ENCODE results near the gene PTPRG. TPM values are rescaled to one million over a fixed set of nuclear protein-coding genes. Genes with fewer than 3 reads are reported as not detected.

The PTPRG gene
- total and polyA plus RNA-seq, 2 donors (not counting 3 experiments of a cell fraction or from before 2014, with no cell fraction given), result 8.9 to 39.1 TPM

DNA sequence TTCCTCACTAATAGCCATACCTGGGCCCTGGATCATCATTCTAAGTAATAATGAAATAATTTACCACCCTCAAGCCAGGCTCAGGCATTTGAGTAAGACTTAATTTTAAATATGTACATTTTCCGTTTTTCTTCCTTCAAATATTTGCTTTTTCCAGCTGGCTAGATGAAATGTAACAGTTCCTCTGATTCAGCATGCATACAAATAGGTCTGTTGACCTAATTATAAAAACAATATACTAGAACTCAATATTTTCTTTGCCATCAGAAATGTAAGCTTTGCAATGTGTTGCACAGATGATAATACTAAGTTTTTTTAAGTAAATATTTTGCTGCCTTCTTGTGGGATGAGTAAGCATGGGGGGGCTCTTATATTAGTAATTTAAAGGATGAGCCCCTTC is 720.4 kb downstream of the PTPRG start:
- Histone ChIP-seq H3K9ac (replicated peaks; ENCODE audit: extremely low read depth, insufficient read depth, low read length) (no peak overlapping the region), H2AFZ (ENCODE audit: low read depth, low read length) (no peak overlapping the region), H3K9me1 (replicated peaks; ENCODE audit: control insufficient read depth, extremely low read depth, insufficient read depth, low read length) (peaks cover 3% of the 10 kb centered on the region), H3K27me3 (ENCODE audit: control insufficient read depth in 2 of 2, insufficient read depth in 2 of 2, low read length in 2 of 2) (no peaks in the 10 kb centered on the region), H3K27ac (ENCODE audit: insufficient read depth, low read depth, low read length) (peak overlapping the region; percentile 18), H3K9me3 (replicated peaks; ENCODE audit: control insufficient read depth, insufficient read depth, low read length) (no peaks in the 10 kb centered on the region), H3K4me1 (ENCODE audit: control insufficient read depth, extremely low read depth, insufficient read depth, low read length) (no peaks in the 10 kb centered on the region), H3K79me2 (ENCODE audit: control insufficient read depth, insufficient read depth, low read length) (no peaks in the 10 kb centered on the region), H4K20me1 (replicated peaks; ENCODE audit: control insufficient read depth, extremely low read depth, insufficient read depth, low read length) (no peaks in the 10 kb centered on the region), H3K36me3 (ENCODE audit: control insufficient read depth in 2 of 2, extremely low read depth in 1 of 2, insufficient read depth in 2 of 2, low read length in 2 of 2) (peaks cover 0 to 3% of the 10 kb centered on the region in 2 experiments), H3K4me2 (ENCODE audit: insufficient read depth, low read length) (no peak overlapping the region), H3K4me3 (replicated peaks in 1 of 3; ENCODE audit: insufficient read depth in 1 of 3, low read depth in 1 of 3, low read length in 3 of 3) (no peak overlapping the region)
- POLR2A ChIA-PET, result no interaction called here
- intact Hi-C loops (cut with micrococcal nuclease), result no loop called here
- dilution Hi-C loops (cut with MboI; ENCODE audit: extremely low pct_ligation_motif_present, low sequenced_read_pairs), result no loop called here
- TF ChIP-seq POLR2AphosphoS5 (IDR thresholded peaks at IDR 0.05; ENCODE audit: insufficient read depth, low read depth, low read length), result no peak
- DNase-seq (ENCODE audit: low read depth, low spot score) (no peak), FAIRE-seq (peak; percentile 50)
- CTCF ChIA-PET, result no interaction called here
- no TSS peak for BruUV-seq (replicated peaks)

DNA sequence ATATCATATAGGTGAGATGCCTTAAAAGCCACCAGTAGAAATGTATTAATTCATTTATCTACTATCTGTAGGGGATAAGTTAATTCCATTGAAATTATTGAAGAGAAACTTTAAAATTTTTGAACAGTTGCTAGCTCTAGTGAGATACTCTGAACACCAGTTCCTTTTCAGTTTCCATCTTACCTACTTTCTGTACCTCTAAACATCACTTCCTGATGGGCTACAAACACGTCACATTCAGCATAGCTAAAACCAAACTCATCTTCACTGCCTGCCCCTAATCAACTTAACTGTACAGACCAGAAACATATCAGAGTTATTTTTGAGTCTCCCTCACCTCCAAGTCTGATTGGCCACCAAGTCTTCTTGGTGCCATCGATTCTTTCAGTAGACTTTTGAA is 723.1 kb downstream of the PTPRG start:
- no peaks in the 10 kb centered on the region for H3K9me3 ChIP-seq (replicated peaks; ENCODE audit: control insufficient read depth, insufficient read depth, low read length)
- no peak overlapping the region for H3K4me3 ChIP-seq (replicated peaks in 1 of 3; ENCODE audit: insufficient read depth in 1 of 3, low read depth in 1 of 3, low read length in 3 of 3)
- H3K36me3 ChIP-seq (ENCODE audit: control insufficient read depth in 2 of 2, extremely low read depth in 1 of 2, insufficient read depth in 2 of 2, low read length in 2 of 2), result no peaks in the 10 kb centered on the region
- H3K9me1 ChIP-seq (replicated peaks; ENCODE audit: control insufficient read depth, extremely low read depth, insufficient read depth, low read length), result no peaks in the 10 kb centered on the region
- no TSS peak for BruUV-seq (replicated peaks)
- H3K27ac ChIP-seq (ENCODE audit: insufficient read depth, low read depth, low read length), result no peak overlapping the region
- POLR2A ChIA-PET, result no interaction called here
- no peaks in the 10 kb centered on the region for H3K27me3 ChIP-seq (ENCODE audit: control insufficient read depth in 2 of 2, insufficient read depth in 2 of 2, low read length in 2 of 2)
- DNase-seq (ENCODE audit: low read depth, low spot score) (no peak), FAIRE-seq (no peak)
- H4K20me1 ChIP-seq (replicated peaks; ENCODE audit: control insufficient read depth, extremely low read depth, insufficient read depth, low read length), result no peaks in the 10 kb centered on the region
- no peak overlapping the region for H3K4me2 ChIP-seq (ENCODE audit: insufficient read depth, low read length)
- H3K9ac ChIP-seq (replicated peaks; ENCODE audit: extremely low read depth, insufficient read depth, low read length), result no peak overlapping the region
- intact Hi-C loops (cut with micrococcal nuclease), result no loop called here
- no peaks in the 10 kb centered on the region for H3K79me2 ChIP-seq (ENCODE audit: control insufficient read depth, insufficient read depth, low read length)
- no peaks in the 10 kb centered on the region for H3K4me1 ChIP-seq (ENCODE audit: control insufficient read depth, extremely low read depth, insufficient read depth, low read length)
- CTCF ChIA-PET, result no interaction called here
- H2AFZ ChIP-seq (ENCODE audit: low read depth, low read length), result no peak overlapping the region
- TF ChIP-seq POLR2A (IDR thresholded peaks at IDR 0.05; ENCODE audit: low read depth, low read length) (no peak), FOS (IDR thresholded peaks at IDR 0.05; ENCODE audit: borderline replicate concordance, insufficient read depth, low read length) (no peak), POLR2AphosphoS5 (IDR thresholded peaks at IDR 0.05; ENCODE audit: insufficient read depth, low read depth, low read length) (no peak), EZH2 (IDR thresholded peaks at IDR 0.05; ENCODE audit: borderline replicate concordance, low read depth, low read length, severe bottlenecking) (no peak), MYC (IDR thresholded peaks at IDR 0.05; ENCODE audit: low read depth, low read length) (no peak), JUN (IDR thresholded peaks at IDR 0.05; ENCODE audit: borderline replicate concordance, insufficient read depth, insufficient read length, low read depth) (no peak)
- TF ChIP-seq, protein P1, sequence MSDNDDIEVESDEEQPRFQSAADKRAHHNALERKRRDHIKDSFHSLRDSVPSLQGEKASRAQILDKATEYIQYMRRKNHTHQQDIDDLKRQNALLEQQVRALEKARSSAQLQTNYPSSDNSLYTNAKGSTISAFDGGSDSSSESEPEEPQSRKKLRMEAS (IDR thresholded peaks at IDR 0.05; ENCODE audit: insufficient read depth, insufficient read length), result no peak
- TF ChIP-seq, protein P2, sequence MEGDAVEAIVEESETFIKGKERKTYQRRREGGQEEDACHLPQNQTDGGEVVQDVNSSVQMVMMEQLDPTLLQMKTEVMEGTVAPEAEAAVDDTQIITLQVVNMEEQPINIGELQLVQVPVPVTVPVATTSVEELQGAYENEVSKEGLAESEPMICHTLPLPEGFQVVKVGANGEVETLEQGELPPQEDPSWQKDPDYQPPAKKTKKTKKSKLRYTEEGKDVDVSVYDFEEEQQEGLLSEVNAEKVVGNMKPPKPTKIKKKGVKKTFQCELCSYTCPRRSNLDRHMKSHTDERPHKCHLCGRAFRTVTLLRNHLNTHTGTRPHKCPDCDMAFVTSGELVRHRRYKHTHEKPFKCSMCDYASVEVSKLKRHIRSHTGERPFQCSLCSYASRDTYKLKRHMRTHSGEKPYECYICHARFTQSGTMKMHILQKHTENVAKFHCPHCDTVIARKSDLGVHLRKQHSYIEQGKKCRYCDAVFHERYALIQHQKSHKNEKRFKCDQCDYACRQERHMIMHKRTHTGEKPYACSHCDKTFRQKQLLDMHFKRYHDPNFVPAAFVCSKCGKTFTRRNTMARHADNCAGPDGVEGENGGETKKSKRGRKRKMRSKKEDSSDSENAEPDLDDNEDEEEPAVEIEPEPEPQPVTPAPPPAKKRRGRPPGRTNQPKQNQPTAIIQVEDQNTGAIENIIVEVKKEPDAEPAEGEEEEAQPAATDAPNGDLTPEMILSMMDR (IDR thresholded peaks at IDR 0.05; ENCODE audit: extremely low read depth in 1 of 2, insufficient read depth in 1 of 2, low read depth in 1 of 2, low read length in 2 of 2), result no peak
- dilution Hi-C loops (cut with MboI; ENCODE audit: extremely low pct_ligation_motif_present, low sequenced_read_pairs), result no loop called here
